Measurements from ENCODE around the gene ZP1. TPM values are rescaled to one million over a fixed set of nuclear protein-coding genes. Genes with fewer than 3 reads are reported as not detected.

The ZP1 gene
- total and polyA plus RNA-seq, 2 of the 4 experiments (the other 2 are of a cell fraction), result 0.18 to 1.6 TPM

DNA sequence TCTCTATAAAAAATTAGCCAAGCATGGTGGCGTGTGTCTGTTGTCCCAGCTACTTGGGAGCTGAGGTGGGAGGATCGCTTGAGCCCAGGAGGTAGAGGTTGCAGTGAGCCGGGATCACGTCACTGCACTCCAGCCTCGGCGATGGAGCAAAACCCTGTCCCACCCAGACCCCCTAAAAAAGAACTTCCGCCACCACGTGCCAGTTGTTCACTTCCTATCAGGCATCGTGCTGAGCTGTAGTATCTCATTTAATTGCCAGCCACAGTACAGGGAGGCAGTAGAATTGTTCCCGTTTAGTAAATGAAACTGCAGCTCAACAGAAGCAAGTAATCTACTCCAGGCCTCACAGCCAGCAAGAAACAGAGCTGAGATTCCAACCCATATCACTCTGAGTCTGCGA, 53.9 kb downstream of the ZP1 start:
- H3K27ac ChIP-seq (ENCODE audit: insufficient read depth, low read length), result no peak overlapping the region
- no peaks in the 10 kb centered on the region for H3K9me3 ChIP-seq (ENCODE audit: control insufficient read depth, insufficient read depth, low read length)
- no peak overlapping the region for H4K91ac ChIP-seq (ENCODE audit: insufficient read depth, low read depth, low read length)
- no peaks in the 10 kb centered on the region for H3K27me3 ChIP-seq (ENCODE audit: control insufficient read depth, insufficient read depth, low read length)
- H2BK15ac ChIP-seq (ENCODE audit: low read depth, low read length), result no peak overlapping the region
- peaks cover 19% of the 10 kb centered on the region for H4K20me1 ChIP-seq (ENCODE audit: insufficient read depth, low read length)
- H2AK5ac ChIP-seq (ENCODE audit: low read depth, low read length), result no peak overlapping the region
- H3K56ac ChIP-seq (ENCODE audit: extremely low read depth, insufficient read depth, low read length), result no peak overlapping the region
- no peak overlapping the region for H4K5ac ChIP-seq (ENCODE audit: low read depth, low read length)
- TF ChIP-seq MAZ (IDR thresholded peaks at IDR 0.05; ENCODE audit: borderline replicate concordance, low read depth, low read length) (no peak), BHLHE40 (IDR thresholded peaks at IDR 0.05; ENCODE audit: low read depth, low read length) (no peak), CHD1 (IDR thresholded peaks at IDR 0.05; ENCODE audit: low read depth, low read length) (no peak), RAD21 (IDR thresholded peaks at IDR 0.05; ENCODE audit: low read length) (no peak)
- TF ChIP-seq, protein P1, sequence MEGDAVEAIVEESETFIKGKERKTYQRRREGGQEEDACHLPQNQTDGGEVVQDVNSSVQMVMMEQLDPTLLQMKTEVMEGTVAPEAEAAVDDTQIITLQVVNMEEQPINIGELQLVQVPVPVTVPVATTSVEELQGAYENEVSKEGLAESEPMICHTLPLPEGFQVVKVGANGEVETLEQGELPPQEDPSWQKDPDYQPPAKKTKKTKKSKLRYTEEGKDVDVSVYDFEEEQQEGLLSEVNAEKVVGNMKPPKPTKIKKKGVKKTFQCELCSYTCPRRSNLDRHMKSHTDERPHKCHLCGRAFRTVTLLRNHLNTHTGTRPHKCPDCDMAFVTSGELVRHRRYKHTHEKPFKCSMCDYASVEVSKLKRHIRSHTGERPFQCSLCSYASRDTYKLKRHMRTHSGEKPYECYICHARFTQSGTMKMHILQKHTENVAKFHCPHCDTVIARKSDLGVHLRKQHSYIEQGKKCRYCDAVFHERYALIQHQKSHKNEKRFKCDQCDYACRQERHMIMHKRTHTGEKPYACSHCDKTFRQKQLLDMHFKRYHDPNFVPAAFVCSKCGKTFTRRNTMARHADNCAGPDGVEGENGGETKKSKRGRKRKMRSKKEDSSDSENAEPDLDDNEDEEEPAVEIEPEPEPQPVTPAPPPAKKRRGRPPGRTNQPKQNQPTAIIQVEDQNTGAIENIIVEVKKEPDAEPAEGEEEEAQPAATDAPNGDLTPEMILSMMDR (conservative IDR thresholded peaks at IDR 0.05; ENCODE audit: low read depth, low read length), result no peak
- TF ChIP-seq, protein P2, sequence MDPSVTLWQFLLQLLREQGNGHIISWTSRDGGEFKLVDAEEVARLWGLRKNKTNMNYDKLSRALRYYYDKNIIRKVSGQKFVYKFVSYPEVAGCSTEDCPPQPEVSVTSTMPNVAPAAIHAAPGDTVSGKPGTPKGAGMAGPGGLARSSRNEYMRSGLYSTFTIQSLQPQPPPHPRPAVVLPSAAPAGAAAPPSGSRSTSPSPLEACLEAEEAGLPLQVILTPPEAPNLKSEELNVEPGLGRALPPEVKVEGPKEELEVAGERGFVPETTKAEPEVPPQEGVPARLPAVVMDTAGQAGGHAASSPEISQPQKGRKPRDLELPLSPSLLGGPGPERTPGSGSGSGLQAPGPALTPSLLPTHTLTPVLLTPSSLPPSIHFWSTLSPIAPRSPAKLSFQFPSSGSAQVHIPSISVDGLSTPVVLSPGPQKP (IDR thresholded peaks at IDR 0.05; ENCODE audit: borderline replicate concordance, low read depth, low read length), result no peak
- no TSS peak for BruUV-seq (replicated peaks)
- H3K4me3 ChIP-seq (ENCODE audit: insufficient read depth, low read depth, low read length), result no peak overlapping the region
- H3K4me2 ChIP-seq (ENCODE audit: low read depth, low read length), result no peak overlapping the region
- in situ Hi-C loops (cut with MboI; ENCODE audit: low sequenced_read_pairs) (loop anchor here (25.0 kb wide), 1 partner anchor 1334 kb away; no protein-coding TSS in a partner anchor), intact Hi-C loops (cut with micrococcal nuclease) (no loop called here), dilution Hi-C loops (cut with HindIII; ENCODE audit: low sequenced_read_pairs, unreplicated experiment) (no loop called here)
- H3K23ac ChIP-seq (ENCODE audit: low read depth, low read length), result no peak overlapping the region
- H2BK120ac ChIP-seq (ENCODE audit: low read depth, low read length), result no peak overlapping the region
- no peak overlapping the region for H3K18ac ChIP-seq (ENCODE audit: low read depth, low read length)
- peaks cover 17 to 61% of the 10 kb centered on the region in 2 experiments for H3K79me1 ChIP-seq (ENCODE audit: low read depth in 1 of 2, low read length in 2 of 2)
- ATAC-seq (ENCODE audit: low read depth), result no peak
- H2AFZ ChIP-seq (replicated peaks; ENCODE audit: low read length, poor library complexity), result no peak overlapping the region
- H3K9ac ChIP-seq (ENCODE audit: low read depth, low read length), result no peak overlapping the region
- H3K9me1 ChIP-seq (ENCODE audit: insufficient read depth, low read length), result peaks cover 13% of the 10 kb centered on the region; the same call in 1 of the 2 replicates
- H4K8ac ChIP-seq (ENCODE audit: low read depth in 2 of 2, low read length in 2 of 2), result no peak overlapping the region
- no peak overlapping the region for H3K4ac ChIP-seq (ENCODE audit: low read depth, low read length)
- H3K14ac ChIP-seq (replicated peaks; ENCODE audit: low read depth, low read length), result no peak overlapping the region
- H2BK5ac ChIP-seq (ENCODE audit: low read depth, low read length, poor library complexity, severe bottlenecking), result no peak overlapping the region
- peaks cover 17% of the 10 kb centered on the region for H3K4me1 ChIP-seq (ENCODE audit: control insufficient read depth, insufficient read depth, low read length)
- 100% methylated on average over 1 of the region's 11 CpGs; no CpG with 5 or more reads in 1 of the 2 experiments for WGBS, 2 experiments (ENCODE audit: extremely low coverage in 2 of 2, insufficient read length in 1 of 2)
- ChIA-PET POLR2A (ENCODE audit: unreplicated experiment) (no interaction called here), CTCF (interaction anchor here (1.0 kb wide), 1 partner anchor 90 kb away, joined by 3 read pairs; no protein-coding TSS in a partner anchor)
- no peak overlapping the region for H2AK9ac ChIP-seq (replicated peaks; ENCODE audit: low read depth, low read length, poor library complexity)
- no peak overlapping the region for H2BK20ac ChIP-seq (ENCODE audit: low read depth, low read length)
- no peak for DNase-seq
- peaks cover 26% of the 10 kb centered on the region for H3K36me3 ChIP-seq (ENCODE audit: control insufficient read depth, insufficient read depth, low read length)
